KMS-11 (cell line): Measurements from ENCODE around the gene BNIP5.

ENCODE experiments used
- H2AFZ ChIP-seq: fragments of 200-600 bp; sonication (generic); 2 replicates; pipeline ENCODE4 v1.6.1; 2016; ENCODE audit warnings: antibody characterized with exemption, mixed run types, low read depth
- H3K27ac ChIP-seq: fragments of 200-600 bp; sonication (generic); 2 replicates; pipeline ENCODE4 v1.6.1; 2016; ENCODE audit warnings: mild to moderate bottlenecking, mixed run types
- H3K27me3 ChIP-seq: fragments of 200-600 bp; sonication (generic); 2 replicates; pipeline ENCODE4 v1.6.1; 2017; ENCODE audit warnings: mild to moderate bottlenecking, low read depth, mixed run types, moderate library complexity; ENCODE audit not compliant: insufficient read depth
- H3K36me3 ChIP-seq: fragments of 200-600 bp; sonication (generic); 2 replicates; pipeline ENCODE4 v1.6.1; 2017; ENCODE audit warnings: mild to moderate bottlenecking, mixed run types; ENCODE audit not compliant: insufficient read depth
- H3K4me1 ChIP-seq: fragments of 200-600 bp; sonication (generic); 2 replicates; pipeline ENCODE4 v1.6.1; 2016; ENCODE audit warnings: mild to moderate bottlenecking, low read depth, mixed run types; ENCODE audit not compliant: poor library complexity, severe bottlenecking
- H3K4me2 ChIP-seq: fragments of 200-600 bp; sonication (generic); 2 replicates; pipeline ENCODE4 v1.7.0; 2016; ENCODE audit warnings: mild to moderate bottlenecking, mixed run types
- H3K4me3 ChIP-seq: fragments of 200-600 bp; sonication (generic); IDR thresholded peaks from 2 replicates; pipeline ENCODE4 v1.6.1; 2017; ENCODE audit warnings: low read depth, low read length, mixed read lengths; ENCODE audit not compliant: insufficient read depth
- H3K79me2 ChIP-seq: fragments of 200-600 bp; sonication (generic); 2 replicates; pipeline ENCODE4 v1.6.1; 2016; ENCODE audit warnings: low read depth, mixed run types; ENCODE audit not compliant: insufficient read depth
- H3K9ac ChIP-seq: fragments of 200-600 bp; sonication (generic); 2 replicates; pipeline ENCODE4 v1.6.1; 2016; ENCODE audit warnings: mild to moderate bottlenecking, mixed run types
- H4K20me1 ChIP-seq: fragments of 200-600 bp; sonication (generic); 2 replicates; pipeline ENCODE4 v1.6.1; 2016; ENCODE audit warnings: mild to moderate bottlenecking, mixed run types; ENCODE audit not compliant: insufficient read depth
- TF ChIP-seq, protein P1 (sequence below): fragments of 200-600 bp; sonication (generic); conservative IDR thresholded peaks from 2 replicates; pipeline ENCODE4 v1.6.1; 2017; ENCODE audit warnings: low read depth, mild to moderate bottlenecking, antibody characterized with exemption, low read length, moderate library complexity, mixed read lengths

The BNIP5 gene

DNA sequence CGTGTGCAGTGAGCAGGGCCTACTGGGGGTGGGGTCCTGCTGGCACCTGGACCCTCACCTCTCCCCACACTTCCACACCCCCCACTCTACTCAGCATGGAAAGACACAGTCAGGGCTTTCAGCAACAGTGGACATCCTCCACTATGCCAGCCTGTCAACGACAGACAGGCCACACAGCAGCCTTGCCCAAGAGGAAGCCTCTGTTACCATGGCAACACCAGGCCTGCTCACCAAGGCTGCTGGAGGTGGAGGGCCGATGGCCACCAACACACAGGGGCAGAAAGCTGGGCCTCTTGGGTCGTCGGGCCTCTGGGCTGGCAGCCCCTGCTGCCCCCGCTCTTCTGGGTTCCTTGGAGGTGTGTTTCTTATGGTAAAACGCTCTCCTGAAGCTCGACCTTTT is 13.6 kb downstream of the BNIP5 start:
- H3K27ac ChIP-seq, result no peak overlapping the region
- H3K4me3 ChIP-seq, result no peak overlapping the region
- TF ChIP-seq, protein P1, sequence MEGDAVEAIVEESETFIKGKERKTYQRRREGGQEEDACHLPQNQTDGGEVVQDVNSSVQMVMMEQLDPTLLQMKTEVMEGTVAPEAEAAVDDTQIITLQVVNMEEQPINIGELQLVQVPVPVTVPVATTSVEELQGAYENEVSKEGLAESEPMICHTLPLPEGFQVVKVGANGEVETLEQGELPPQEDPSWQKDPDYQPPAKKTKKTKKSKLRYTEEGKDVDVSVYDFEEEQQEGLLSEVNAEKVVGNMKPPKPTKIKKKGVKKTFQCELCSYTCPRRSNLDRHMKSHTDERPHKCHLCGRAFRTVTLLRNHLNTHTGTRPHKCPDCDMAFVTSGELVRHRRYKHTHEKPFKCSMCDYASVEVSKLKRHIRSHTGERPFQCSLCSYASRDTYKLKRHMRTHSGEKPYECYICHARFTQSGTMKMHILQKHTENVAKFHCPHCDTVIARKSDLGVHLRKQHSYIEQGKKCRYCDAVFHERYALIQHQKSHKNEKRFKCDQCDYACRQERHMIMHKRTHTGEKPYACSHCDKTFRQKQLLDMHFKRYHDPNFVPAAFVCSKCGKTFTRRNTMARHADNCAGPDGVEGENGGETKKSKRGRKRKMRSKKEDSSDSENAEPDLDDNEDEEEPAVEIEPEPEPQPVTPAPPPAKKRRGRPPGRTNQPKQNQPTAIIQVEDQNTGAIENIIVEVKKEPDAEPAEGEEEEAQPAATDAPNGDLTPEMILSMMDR, result no peak
- H3K9ac ChIP-seq, result no peak overlapping the region
- no peaks in the 10 kb centered on the region for H3K36me3 ChIP-seq
- no peaks in the 10 kb centered on the region for H3K79me2 ChIP-seq
- H3K4me1 ChIP-seq, result no peaks in the 10 kb centered on the region
- H3K27me3 ChIP-seq, result no peaks in the 10 kb centered on the region
- no peak overlapping the region for H2AFZ ChIP-seq
- no peak overlapping the region for H3K4me2 ChIP-seq
- H4K20me1 ChIP-seq, result no peaks in the 10 kb centered on the region

DNA sequence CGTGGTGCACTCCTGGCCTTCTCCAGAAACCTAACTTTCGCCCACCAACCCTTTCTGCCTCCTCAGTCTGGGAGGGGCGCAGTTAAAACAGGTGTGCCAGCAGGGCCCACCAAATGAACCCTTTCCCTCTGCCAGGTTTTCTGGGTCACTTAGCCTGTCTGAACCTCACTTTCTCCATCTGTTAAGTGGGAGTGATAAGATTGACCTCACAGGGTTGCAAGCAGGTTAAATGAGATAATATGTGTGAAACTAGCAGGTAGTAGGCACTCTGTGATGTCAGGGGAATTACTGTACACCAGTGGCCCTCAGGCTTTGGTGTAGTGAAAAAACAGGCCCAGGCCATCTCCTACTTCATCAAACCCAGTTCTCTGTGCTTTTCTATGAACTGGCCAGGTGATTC is 14.1 kb downstream of the BNIP5 start:
- H4K20me1 ChIP-seq, result no peaks in the 10 kb centered on the region
- H3K79me2 ChIP-seq, result no peaks in the 10 kb centered on the region
- H3K27ac ChIP-seq, result no peak overlapping the region
- H3K4me2 ChIP-seq, result no peak overlapping the region
- TF ChIP-seq, protein P1, result no peak
- no peaks in the 10 kb centered on the region for H3K36me3 ChIP-seq
- no peaks in the 10 kb centered on the region for H3K27me3 ChIP-seq
- H3K9ac ChIP-seq, result no peak overlapping the region
- no peaks in the 10 kb centered on the region for H3K4me1 ChIP-seq
- no peak overlapping the region for H2AFZ ChIP-seq
- no peak overlapping the region for H3K4me3 ChIP-seq

DNA sequence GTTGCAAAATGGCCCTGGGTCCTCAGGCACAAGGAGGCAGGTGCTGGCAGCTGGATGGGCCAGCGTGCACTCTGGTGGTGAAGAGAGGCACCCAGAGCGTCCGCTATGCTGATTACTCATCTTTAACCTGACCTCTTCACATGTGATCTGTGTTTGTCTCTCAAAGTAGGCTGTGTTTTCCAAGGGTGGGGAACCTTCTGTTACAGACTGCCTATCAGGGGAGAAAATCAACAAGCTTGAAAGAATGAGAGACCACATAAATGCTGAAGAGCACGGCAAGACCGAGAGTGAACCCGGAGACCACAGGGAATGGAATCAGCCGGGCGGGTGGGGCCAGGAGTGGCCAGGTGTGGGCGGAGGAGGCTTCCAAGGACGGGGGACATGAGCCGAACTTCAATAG is 16.2 kb downstream of the BNIP5 start:
- Histone ChIP-seq H3K27me3 (no peaks in the 10 kb centered on the region), H3K79me2 (no peaks in the 10 kb centered on the region), H3K4me3 (no peak overlapping the region), H2AFZ (no peak overlapping the region), H3K4me2 (no peak overlapping the region), H3K36me3 (no peaks in the 10 kb centered on the region), H3K4me1 (no peaks in the 10 kb centered on the region), H3K27ac (no peak overlapping the region), H3K9ac (no peak overlapping the region), H4K20me1 (no peaks in the 10 kb centered on the region)
- TF ChIP-seq, protein P1, result no peak

DNA sequence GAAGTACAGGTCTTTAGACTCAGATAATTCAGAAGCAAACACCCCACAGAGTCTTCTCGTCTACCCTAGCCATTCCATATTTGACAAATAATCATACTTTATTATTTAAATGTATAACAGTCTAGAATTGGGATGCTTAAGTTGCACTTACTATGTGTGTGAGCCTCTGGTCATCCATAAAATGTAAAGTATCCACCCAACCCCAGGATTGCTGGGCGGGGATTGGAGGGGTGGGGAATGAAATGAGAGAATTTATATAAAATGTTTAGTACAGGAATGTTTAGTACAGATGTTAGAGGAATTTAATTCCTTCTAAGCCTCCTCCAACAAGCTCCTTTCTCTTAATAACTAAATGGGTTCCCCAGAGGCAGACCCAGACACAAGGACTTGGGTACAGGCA is 16.9 kb downstream of the BNIP5 start:
- TF ChIP-seq, protein P1, result no peak
- no peaks in the 10 kb centered on the region for H3K27me3 ChIP-seq
- no peaks in the 10 kb centered on the region for H4K20me1 ChIP-seq
- no peak overlapping the region for H3K4me3 ChIP-seq
- no peaks in the 10 kb centered on the region for H3K79me2 ChIP-seq
- H2AFZ ChIP-seq, result no peak overlapping the region
- no peaks in the 10 kb centered on the region for H3K36me3 ChIP-seq
- H3K4me1 ChIP-seq, result no peaks in the 10 kb centered on the region
- H3K4me2 ChIP-seq, result no peak overlapping the region
- no peak overlapping the region for H3K27ac ChIP-seq
- no peak overlapping the region for H3K9ac ChIP-seq

DNA sequence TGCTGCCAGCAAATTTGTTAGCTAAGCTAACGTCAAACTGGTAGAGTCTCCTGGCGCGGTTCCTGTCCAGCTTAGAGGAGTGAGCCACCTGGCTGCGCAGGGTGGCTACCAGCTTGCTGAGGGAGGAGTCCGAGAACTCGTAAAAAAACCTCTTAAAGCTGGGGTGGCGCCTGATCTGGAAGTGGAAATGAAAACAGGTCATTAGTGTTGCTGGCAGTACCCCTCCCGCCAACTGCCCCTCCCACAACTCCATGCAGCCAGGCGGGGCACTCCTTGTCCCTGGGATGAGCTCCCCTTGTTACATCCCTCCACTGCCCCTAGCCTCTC is 17.3 kb downstream of the BNIP5 start:
- H3K4me1 ChIP-seq, result no peaks in the 10 kb centered on the region
- H3K36me3 ChIP-seq, result no peaks in the 10 kb centered on the region
- no peaks in the 10 kb centered on the region for H3K79me2 ChIP-seq
- TF ChIP-seq, protein P1, result no peak
- no peaks in the 10 kb centered on the region for H3K27me3 ChIP-seq
- H3K4me2 ChIP-seq, result no peak overlapping the region
- no peak overlapping the region for H3K27ac ChIP-seq
- H4K20me1 ChIP-seq, result no peaks in the 10 kb centered on the region
- no peak overlapping the region for H3K9ac ChIP-seq
- H3K4me3 ChIP-seq, result no peak overlapping the region
- no peak overlapping the region for H2AFZ ChIP-seq
